Measurements from ENCODE around the gene DHX15. TPM values are rescaled to one million over a fixed set of nuclear protein-coding genes. Genes with fewer than 3 reads are reported as not detected.

DHX15 gene
- total and polyA plus RNA-seq, 2 experiments from 2014 or later = 226 to 372 TPM

GRCh38 chr4:24582235-24582832 is 2.0 kb downstream of the DHX15 start:
- ATAC-seq = no peak
- peaks cover 52% of the 10 kb centered on the region for H3K36me3 Mint-ChIP-seq (ENCODE audit: low read depth)
- peak overlapping the region; percentile 73; the same call in 1 of the 2 replicates for H3K27ac Mint-ChIP-seq

More at GRCh38 chr4:24582235-24582832, 2.0 kb downstream of the DHX15 start:
- Histone ChIP-seq H3K79me2 (replicated peaks; ENCODE audit: insufficient read depth) (peaks cover 78% of the 10 kb centered on the region), H3K4me2 (peak overlapping the region; percentile 99), H4K20me1 (replicated peaks; ENCODE audit: insufficient read depth) (peaks cover 51% of the 10 kb centered on the region), H3K9me2 (ENCODE audit: insufficient read depth) (no peaks in the 10 kb centered on the region), H3K4me1 (ENCODE audit: insufficient read depth) (peaks cover 40% of the 10 kb centered on the region), H3F3A (replicated peaks; ENCODE audit: low read depth) (peaks cover under 1% of the 10 kb centered on the region; the same call in 1 of the 2 replicates), H2AFZ (no peak overlapping the region), H3K4me3 (peak overlapping the region; percentile 86), H3K27me3 (ENCODE audit: insufficient read depth) (no peaks in the 10 kb centered on the region), H3K27ac (ENCODE audit: low read depth) (0 out of 2 replicates have a peak overlapping the region, but pooled peaks have one; percentile 98), H3K36me3 (ENCODE audit: insufficient read depth) (peaks cover 5% of the 10 kb centered on the region)
- Mint-ChIP-seq H3K4me1 (peaks cover 39% of the 10 kb centered on the region), H3K27me3 (ENCODE audit: insufficient read depth, low read depth, poor library complexity) (peaks cover 15% of the 10 kb centered on the region), H3K9me3 (peaks cover 4% of the 10 kb centered on the region; the same call in 2 of the 3 replicates), H3K4me3 (peak overlapping the region; percentile 94)
- no peak for TF ChIP-seq CTCF (conservative IDR thresholded peaks at IDR 0.05; ENCODE audit: low read depth in 2 of 2)
- no peak for TF ChIP-seq ETS1 (IDR thresholded peaks at IDR 0.05)
- no peak for TF ChIP-seq ZNF462 (CRISPR knock-in tag; IDR thresholded peaks at IDR 0.05)
- no peak for TF ChIP-seq NANOG (IDR thresholded peaks at IDR 0.05; ENCODE audit: borderline replicate concordance)
- TF ChIP-seq ZNF114 (CRISPR knock-in tag; IDR thresholded peaks at IDR 0.05) = no peak
- no peak for TF ChIP-seq CREB1 (CRISPR knock-in tag; IDR thresholded peaks at IDR 0.05; ENCODE audit: low read depth)
- no peak for TF ChIP-seq ZNF331 (CRISPR knock-in tag; IDR thresholded peaks at IDR 0.05; ENCODE audit: low read depth)
- no peak for TF ChIP-seq EZH2phosphoT487 (IDR thresholded peaks at IDR 0.05; ENCODE audit: unreplicated experiment)
- no peak for TF ChIP-seq STAT1 (IDR thresholded peaks at IDR 0.05; ENCODE audit: unreplicated experiment)
- TF ChIP-seq EZH2 (IDR thresholded peaks at IDR 0.05; ENCODE audit: low read depth, unreplicated experiment) = no peak
- no peak; the same call in 1 of the 2 replicates for TF ChIP-seq POLR2AphosphoS5 (IDR thresholded peaks at IDR 0.05; ENCODE audit: low read depth)
- no peak for TF ChIP-seq REST (IDR thresholded peaks at IDR 0.05; ENCODE audit: unreplicated experiment)
- TF ChIP-seq JUNB (IDR thresholded peaks at IDR 0.05; ENCODE audit: unreplicated experiment) = no peak
- no peak for DNase-seq (ENCODE audit: low spot score)

Measured in GM23338 (cell line).